Heart left ventricle (tissue), 13 donors: ENCODE measurements around the gene SSH2.

Experiments used
- CTCF ChIP-seq, 12 donors: fragments of 200-600 bp; sonication (generic) in 4 of 12; IDR thresholded peaks; one replicate each; pipeline versions ENCODE4 v1.5.0 to v1.8.0; 2018 to 2022; ENCODE audit warnings: antibody characterized with exemption in 12 of 12, mild to moderate bottlenecking in 5 of 12
- POLR2A ChIP-seq, 2 donors: fragments of 450-650 bp; IDR thresholded peaks; one replicate each; pipeline ENCODE4 v1.6.1; 2017; ENCODE audit warnings: antibody characterized with exemption in 2 of 2, mild to moderate bottlenecking in 2 of 2, moderate library complexity in 2 of 2
- donor health status: ischemic (EF 13 %, LVEDD 7.1; RV severe dilation, severe dysfunction).
- donor health status: DM: no; HTN: yes; CAD: no.
- donor health status: DM: no; HTN: no; CAD: no.
- donor health status: ischemic (EF 25% LVEDD 6.9; RV normal size, moderate dysfunction).
- donor health status: ischemic (EF 25% LVEDD 5.7; RV mildly dilated, moderate dysfunction).
- donor health status: ischemic (EF 35%, LVEDD 5.7; RV mildly dilated, moderate dysfunction).
- donor health status: nonischemic (EF 11% LVEDD 7.7; RV severe dilation, severe dysfunction).
- donor health status: DM: yes; HTN: yes; CAD: no.
- donor health status: PGD.
- donor health status: ischemic (EF 29% LVEDD 5.4; RV normal size, mild dysfunction).
- donor health status: nonischemic (EF 23%, LVEDD 6.1; RV moderate dilation, normal function).

- TF ChIP-seq POLR2A (IDR thresholded peaks at IDR 0.05), result no peak
- no peak for TF ChIP-seq CTCF (IDR thresholded peaks at IDR 0.05)
These were observed 252.2 kb downstream of the SSH2 start for GRCh38 chr17:29677824-29678223.
